NCI-H2227 (cell line): ENCODE data around the gene HMGXB4.

Experiments
- DNase-seq: peaks from one replicate; lab custom pipeline; 2025; ENCODE audit not compliant: unreplicated experiment; lab: John Stamatoyannopoulos, UW

Gene HMGXB4

GRCh38 chr22:35324762-35325161 lies 67.5 kb downstream of the HMGXB4 start:
- no peak for DNase-seq

GRCh38 chr22:35325209-35325608 lies 67.9 kb downstream of the HMGXB4 start:
- no peak for DNase-seq

GRCh38 chr22:35326854-35327562 lies 69.7 kb downstream of the HMGXB4 start:
- DNase-seq, result no peak

- no peak for DNase-seq
These were observed 70.6 kb downstream of the HMGXB4 start for GRCh38 chr22:35327690-35328471.

GRCh38 chr22:35328472-35328885 lies 71.2 kb downstream of the HMGXB4 start:
- DNase-seq, result no peak

- DNase-seq, result no peak
These were observed 72.0 kb downstream of the HMGXB4 start for GRCh38 chr22:35329114-35329847.

GRCh38 chr22:35330258-35330861 lies 73.1 kb downstream of the HMGXB4 start:
- DNase-seq, result no peak

GRCh38 chr22:35332278-35332677 lies 75.0 kb downstream of the HMGXB4 start:
- DNase-seq, result no peak

GRCh38 chr22:35333220-35333619 lies 75.9 kb downstream of the HMGXB4 start:
- DNase-seq, result no peak

GRCh38 chr22:35334004-35334403 lies 76.7 kb downstream of the HMGXB4 start:
- DNase-seq, result no peak

GRCh38 chr22:35335468-35335867 lies 78.2 kb downstream of the HMGXB4 start:
- DNase-seq, result no peak

GRCh38 chr22:35335936-35336781 lies 78.9 kb downstream of the HMGXB4 start:
- no peak for DNase-seq

GRCh38 chr22:35337932-35338331 lies 80.6 kb downstream of the HMGXB4 start:
- no peak for DNase-seq

- DNase-seq, result no peak
These were observed 84.0 kb downstream of the HMGXB4 start for GRCh38 chr22:35341090-35341874.

- no peak for DNase-seq
These were observed 85.1 kb downstream of the HMGXB4 start for GRCh38 chr22:35342390-35342789.

GRCh38 chr22:35343664-35344550 lies 86.6 kb downstream of the HMGXB4 start:
- DNase-seq, result no peak

- no peak for DNase-seq
These were observed 87.8 kb downstream of the HMGXB4 start for GRCh38 chr22:35344956-35345690.
